IMR-90 (cell line): Measurements from ENCODE around the gene SLAMF1. TPM values are rescaled to one million over a fixed set of nuclear protein-coding genes. Genes with fewer than 3 reads are reported as not detected.

Experiments
- ATAC-seq: fragments of 200-7000 bp; cut with Tn5 transposase; 2 replicates; pipeline ENCODE4 v1.9.1; 2020; ENCODE audit warnings: low read depth, mild to moderate bottlenecking, moderate library complexity
- BruUV-seq: library from RNA; stranded (reverse); fragments of 400-500 nt; replicated peaks from 2 replicates; lab custom pipeline; 2021; lab: Mats Ljungman, UMichigan
- CTCF ChIA-PET: fragments of 300-600 bp; formaldehyde crosslinking; extraction: SDS; loops from one replicate; lab custom pipeline; 2021; ENCODE audit warnings: antibody characterized with exemption; lab: Yijun Ruan, JAX
- POLR2A ChIA-PET: fragments of 300-600 bp; sonication (Branson Sonifier 250); formaldehyde crosslinking; loops from one replicate; lab custom pipeline; 2022; ENCODE audit warnings: antibody characterized with exemption; ENCODE audit not compliant: unreplicated experiment; lab: Charles Lee
- DNase-seq: peaks from one replicate; pipeline ENCODE4 v3.0.0; 2013
- H2AFZ ChIP-seq: replicated peaks from 2 replicates; pipeline ENCODE3; 2013; ENCODE audit warnings: low read length, mild to moderate bottlenecking; ENCODE audit not compliant: poor library complexity
- H2AK5ac ChIP-seq: 2 replicates; pipeline ENCODE4 v1.6.1; 2013; ENCODE audit warnings: low read depth, low read length, inconsistent platforms
- H2AK9ac ChIP-seq: replicated peaks from 2 replicates; pipeline ENCODE3; 2013; ENCODE audit warnings: mild to moderate bottlenecking, low read depth, low read length, moderate library complexity; ENCODE audit not compliant: poor library complexity
- H2BK120ac ChIP-seq: 2 replicates; pipeline ENCODE4 v1.6.1; 2013; ENCODE audit warnings: low read depth, low read length, inconsistent platforms
- H2BK15ac ChIP-seq: 3 replicates; pipeline ENCODE4 v1.6.1; 2013; ENCODE audit warnings: low read depth, low read length, inconsistent platforms
- H2BK20ac ChIP-seq: 2 replicates; pipeline ENCODE4 v1.6.1; 2013; ENCODE audit warnings: low read depth, mild to moderate bottlenecking, inconsistent platforms, low read length, moderate library complexity
- H2BK5ac ChIP-seq: 2 replicates; pipeline ENCODE4 v1.6.1; 2013; ENCODE audit warnings: mild to moderate bottlenecking, low read depth, low read length, inconsistent platforms; ENCODE audit not compliant: poor library complexity, severe bottlenecking
- H3K14ac ChIP-seq: replicated peaks from 2 replicates; pipeline ENCODE4 v1.6.1; 2013; ENCODE audit warnings: low read depth, low read length, inconsistent platforms
- H3K18ac ChIP-seq: 2 replicates; pipeline ENCODE4 v1.6.1; 2013; ENCODE audit warnings: low read depth, low read length, control low read depth
- H3K23ac ChIP-seq: 2 replicates; pipeline ENCODE4 v1.6.1; 2013; ENCODE audit warnings: low read depth, low read length, inconsistent platforms
- H3K27ac ChIP-seq: 2 replicates; pipeline ENCODE4 v1.5.1; 2013; ENCODE audit warnings: mild to moderate bottlenecking, control low read depth, low read length; ENCODE audit not compliant: insufficient read depth
- H3K27me3 ChIP-seq: 2 replicates; pipeline ENCODE4 v1.6.1; 2013; ENCODE audit warnings: low read length; ENCODE audit not compliant: control insufficient read depth, insufficient read depth
- H3K36me3 ChIP-seq: 2 replicates; pipeline ENCODE4 v1.6.1; 2013; ENCODE audit warnings: low read length, mixed read lengths; ENCODE audit not compliant: control insufficient read depth, insufficient read depth
- H3K4ac ChIP-seq: 2 replicates; pipeline ENCODE4 v1.6.1; 2013; ENCODE audit warnings: low read depth, low read length, inconsistent platforms
- H3K4me1 ChIP-seq: 2 replicates; pipeline ENCODE4 v1.6.1; 2013; ENCODE audit warnings: low read length, mixed read lengths; ENCODE audit not compliant: control insufficient read depth, insufficient read depth
- H3K4me2 ChIP-seq: 2 replicates; pipeline ENCODE4 v1.6.1; 2013; ENCODE audit warnings: low read depth, mild to moderate bottlenecking, control low read depth, low read length, moderate library complexity
- H3K4me3 ChIP-seq: 2 replicates; pipeline ENCODE4 v1.5.1; 2013; ENCODE audit warnings: low read depth, mild to moderate bottlenecking, control low read depth, low read length, moderate library complexity; ENCODE audit not compliant: insufficient read depth
- H3K56ac ChIP-seq: 2 replicates; pipeline ENCODE4 v1.6.1; 2013; ENCODE audit warnings: low read length, inconsistent platforms; ENCODE audit not compliant: insufficient read depth; ENCODE audit errors: extremely low read depth
- H3K79me1 ChIP-seq, 2 experiments: 2 replicates each; pipeline ENCODE4 v1.6.1; 2013; ENCODE audit warnings: low read length in 2 of 2, inconsistent platforms in 1 of 2, low read depth in 1 of 2
- H3K9ac ChIP-seq: 2 replicates; pipeline ENCODE4 v1.6.1; 2013; ENCODE audit warnings: low read depth, low read length, control low read depth
- H3K9me1 ChIP-seq: 2 replicates; pipeline ENCODE4 v1.6.1; 2013; ENCODE audit warnings: low read length, inconsistent platforms; ENCODE audit not compliant: insufficient read depth
- H3K9me3 ChIP-seq: 2 replicates; pipeline ENCODE4 v1.6.1; 2013; ENCODE audit warnings: low read length; ENCODE audit not compliant: control insufficient read depth, insufficient read depth
- H4K20me1 ChIP-seq: 2 replicates; pipeline ENCODE4 v1.6.1; 2013; ENCODE audit warnings: low read length, inconsistent platforms; ENCODE audit not compliant: insufficient read depth
- H4K5ac ChIP-seq: 2 replicates; pipeline ENCODE4 v1.6.1; 2013; ENCODE audit warnings: mild to moderate bottlenecking, low read depth, low read length, control low read depth
- H4K8ac ChIP-seq, 2 experiments: 2 replicates each; pipeline ENCODE4 v1.6.1; 2013; ENCODE audit warnings: low read depth in 2 of 2, low read length in 2 of 2, control low read depth in 1 of 2, inconsistent platforms in 1 of 2
- H4K91ac ChIP-seq: 2 replicates; pipeline ENCODE4 v1.6.1; 2013; ENCODE audit warnings: low read depth, low read length, inconsistent platforms; ENCODE audit not compliant: insufficient read depth
- BHLHE40 ChIP-seq: fragments of 150-350 bp; IDR thresholded peaks from 2 replicates; pipeline ENCODE4 v1.6.1; 2016; ENCODE audit warnings: mild to moderate bottlenecking, low read depth, low read length
- CEBPB ChIP-seq: IDR thresholded peaks from 2 replicates; pipeline ENCODE4 v1.6.1; 2012; ENCODE audit warnings: low read depth, low read length, improper control_type of control experiment
- CTCF ChIP-seq: conservative IDR thresholded peaks from 2 replicates; pipeline ENCODE4 v1.5.1; 2012; ENCODE audit warnings: mild to moderate bottlenecking, low read depth, low read length, improper control_type of control experiment
- ELK1 ChIP-seq: fragments of 150-350 bp; IDR thresholded peaks from 2 replicates; pipeline ENCODE4 v1.6.1; 2016; ENCODE audit warnings: low read depth, mild to moderate bottlenecking, low read length, moderate library complexity, borderline replicate concordance
- MAZ ChIP-seq: IDR thresholded peaks from 2 replicates; pipeline ENCODE4 v1.6.1; 2012; ENCODE audit warnings: low read depth, mild to moderate bottlenecking, low read length, improper control_type of control experiment, moderate library complexity, borderline replicate concordance
- POLR2A ChIP-seq: IDR thresholded peaks from 2 replicates; pipeline ENCODE4 v1.6.1; 2012; ENCODE audit warnings: mild to moderate bottlenecking, low read depth, low read length
- RAD21 ChIP-seq: IDR thresholded peaks from 2 replicates; pipeline ENCODE4 v1.6.1; 2012; ENCODE audit warnings: low read length, improper control_type of control experiment
- SMC3 ChIP-seq: fragments of 150-350 bp; IDR thresholded peaks from 2 replicates; pipeline ENCODE4 v1.6.1; 2016; ENCODE audit warnings: low read depth, mild to moderate bottlenecking, antibody characterized with exemption, low read length, moderate library complexity
- USF2 ChIP-seq: fragments of 150-350 bp; IDR thresholded peaks from 2 replicates; pipeline ENCODE4 v1.6.1; 2017; ENCODE audit warnings: mild to moderate bottlenecking, antibody characterized with exemption, low read length, low read depth
- WGBS, 2 experiments: methylation state at CpG; one replicate each; pipeline versions ENCODE4 v1.1.5 to v1.1.7; 2013; ENCODE audit warnings: missing lambda C conversion rate in 2 of 2; ENCODE audit not compliant: insufficient read length in 1 of 2; ENCODE audit errors: extremely low coverage in 2 of 2; 5-methylcytosine and 5-hydroxymethylcytosine counted together
- dilution Hi-C: fragments of 300-500 bp; cut with HindIII; formaldehyde crosslinking; loops from one replicate; pipeline ENCODE4 v1.14.3; 2018; ENCODE audit warnings: low sequenced_read_pairs; ENCODE audit not compliant: unreplicated experiment
- in situ Hi-C: fragments of 300-500 bp; cut with MboI; formaldehyde crosslinking; loops from 3 replicates; pipeline ENCODE4 v1.14.3; 2019; ENCODE audit warnings: low sequenced_read_pairs, inconsistent platforms, mixed read lengths
- intact Hi-C: fragments of 100-400 bp; cut with micrococcal nuclease; formaldehyde crosslinking; loops from 2 replicates; pipeline ENCODE4 v1.10.0; 2022
- polyA plus RNA-seq, 3 experiments: library from polyadenylated mRNA; depleted of rRNA; stranded (reverse); fragments of >200 nt; gene quantifications; 2 replicates each; pipeline ENCODE4 v1.2.3, GENCODE V29; 2012; ENCODE audit warnings: low replicate concordance in 1 of 3
- total RNA-seq: library from RNA; depleted of rRNA; stranded (reverse); fragments of >200 nt; gene quantifications from 2 replicates; pipeline ENCODE4 v1.2.3, GENCODE V29; 2012

The SLAMF1 gene
- total and polyA plus RNA-seq, 2 of the 4 experiments (the other 2 are of a cell fraction) = not detected

- H4K8ac ChIP-seq = no peak overlapping the region
- WGBS, 2 experiments = no CpG with 5 or more reads among the region's 3 CpGs
- ChIA-PET POLR2A (no interaction called here), CTCF (no interaction called here)
- no peak overlapping the region for H3K27ac ChIP-seq
- H2AK9ac ChIP-seq = no peak overlapping the region
- no peaks in the 10 kb centered on the region for H4K20me1 ChIP-seq
- BruUV-seq = no TSS peak
- H3K14ac ChIP-seq = no peak overlapping the region
- TF ChIP-seq RAD21 = no peak
- no peak for TF ChIP-seq SMC3
- TF ChIP-seq ELK1 = no peak
- TF ChIP-seq CTCF = no peak
- no peak for TF ChIP-seq CEBPB
- no peak for TF ChIP-seq MAZ
- TF ChIP-seq USF2 = no peak
- TF ChIP-seq BHLHE40 = no peak
- TF ChIP-seq POLR2A = no peak
- no peak overlapping the region for H2BK5ac ChIP-seq
- no peak overlapping the region for H2BK120ac ChIP-seq
- H3K9ac ChIP-seq = no peak overlapping the region
- H3K23ac ChIP-seq = no peak overlapping the region
- no peaks in the 10 kb centered on the region for H3K79me1 ChIP-seq
- no peak overlapping the region for H4K5ac ChIP-seq
- H2AFZ ChIP-seq = no peak overlapping the region
- in situ Hi-C loops (no loop called here), intact Hi-C loops (no loop called here), dilution Hi-C loops (no loop called here)
- H3K4ac ChIP-seq = no peak overlapping the region
- ATAC-seq = no peak
- H3K36me3 ChIP-seq = no peaks in the 10 kb centered on the region
- no peaks in the 10 kb centered on the region for H3K27me3 ChIP-seq
- H2BK20ac ChIP-seq = no peak overlapping the region
- H3K9me3 ChIP-seq = no peaks in the 10 kb centered on the region
- no peaks in the 10 kb centered on the region for H3K9me1 ChIP-seq
- no peak overlapping the region for H2AK5ac ChIP-seq
- no peak overlapping the region for H3K4me3 ChIP-seq
- H4K91ac ChIP-seq = no peak overlapping the region
- H3K18ac ChIP-seq = no peak overlapping the region
- H3K4me1 ChIP-seq = no peaks in the 10 kb centered on the region
- H3K56ac ChIP-seq = no peak overlapping the region
- no peak for DNase-seq
- H3K4me2 ChIP-seq = no peak overlapping the region
- no peak overlapping the region for H2BK15ac ChIP-seq
Observed at GRCh38 chr1:160576390-160576789, 70.5 kb downstream of the SLAMF1 start.
